KMS-11 (cell line): ENCODE measurements around the gene HAGHL.

Experiments used
- H2AFZ ChIP-seq: fragments of 200-600 bp; sonication (generic); 2 replicates; pipeline ENCODE4 v1.6.1; 2016; ENCODE audit warnings: antibody characterized with exemption, mixed run types, low read depth
- H3K27ac ChIP-seq: fragments of 200-600 bp; sonication (generic); 2 replicates; pipeline ENCODE4 v1.6.1; 2016; ENCODE audit warnings: mild to moderate bottlenecking, mixed run types
- H3K27me3 ChIP-seq: fragments of 200-600 bp; sonication (generic); 2 replicates; pipeline ENCODE4 v1.6.1; 2017; ENCODE audit warnings: mild to moderate bottlenecking, low read depth, mixed run types, moderate library complexity; ENCODE audit not compliant: insufficient read depth
- H3K36me3 ChIP-seq: fragments of 200-600 bp; sonication (generic); 2 replicates; pipeline ENCODE4 v1.6.1; 2017; ENCODE audit warnings: mild to moderate bottlenecking, mixed run types; ENCODE audit not compliant: insufficient read depth
- H3K4me1 ChIP-seq: fragments of 200-600 bp; sonication (generic); 2 replicates; pipeline ENCODE4 v1.6.1; 2016; ENCODE audit warnings: mild to moderate bottlenecking, low read depth, mixed run types; ENCODE audit not compliant: poor library complexity, severe bottlenecking
- H3K4me2 ChIP-seq: fragments of 200-600 bp; sonication (generic); 2 replicates; pipeline ENCODE4 v1.7.0; 2016; ENCODE audit warnings: mild to moderate bottlenecking, mixed run types
- H3K4me3 ChIP-seq: fragments of 200-600 bp; sonication (generic); IDR thresholded peaks from 2 replicates; pipeline ENCODE4 v1.6.1; 2017; ENCODE audit warnings: low read depth, low read length, mixed read lengths; ENCODE audit not compliant: insufficient read depth
- H3K79me2 ChIP-seq: fragments of 200-600 bp; sonication (generic); 2 replicates; pipeline ENCODE4 v1.6.1; 2016; ENCODE audit warnings: low read depth, mixed run types; ENCODE audit not compliant: insufficient read depth
- H3K9ac ChIP-seq: fragments of 200-600 bp; sonication (generic); 2 replicates; pipeline ENCODE4 v1.6.1; 2016; ENCODE audit warnings: mild to moderate bottlenecking, mixed run types
- H4K20me1 ChIP-seq: fragments of 200-600 bp; sonication (generic); 2 replicates; pipeline ENCODE4 v1.6.1; 2016; ENCODE audit warnings: mild to moderate bottlenecking, mixed run types; ENCODE audit not compliant: insufficient read depth
- CTCF ChIP-seq: fragments of 200-600 bp; sonication (generic); conservative IDR thresholded peaks from 2 replicates; pipeline ENCODE4 v1.6.1; 2017; ENCODE audit warnings: low read depth, mild to moderate bottlenecking, antibody characterized with exemption, low read length, moderate library complexity, mixed read lengths

HAGHL gene

GRCh38 chr16:723695-724094, 3.2 kb upstream of the HAGHL start:
- Histone ChIP-seq H3K4me1 (peaks cover 58% of the 10 kb centered on the region), H3K4me2 (no peak overlapping the region), H3K36me3 (no peaks in the 10 kb centered on the region), H2AFZ (no peak overlapping the region), H3K4me3 (no peak overlapping the region), H3K27me3 (no peaks in the 10 kb centered on the region), H3K27ac (no peak overlapping the region), H4K20me1 (no peaks in the 10 kb centered on the region), H3K9ac (no peak overlapping the region), H3K79me2 (no peaks in the 10 kb centered on the region)
- no peak for TF ChIP-seq CTCF

GRCh38 chr16:724188-725040, 2.5 kb upstream of the HAGHL start:
- no peak overlapping the region for H2AFZ ChIP-seq
- no peak overlapping the region for H3K27ac ChIP-seq
- peak overlapping the region; percentile 24; the same call in 1 of the 2 replicates for H3K4me2 ChIP-seq
- no peak overlapping the region for H3K4me3 ChIP-seq
- no peaks in the 10 kb centered on the region for H3K79me2 ChIP-seq
- no peaks in the 10 kb centered on the region for H4K20me1 ChIP-seq
- H3K4me1 ChIP-seq: peaks cover 52% of the 10 kb centered on the region
- H3K27me3 ChIP-seq: no peaks in the 10 kb centered on the region
- no peaks in the 10 kb centered on the region for H3K36me3 ChIP-seq
- H3K9ac ChIP-seq: no peak overlapping the region
- no peak for TF ChIP-seq CTCF

GRCh38 chr16:725041-725376, 1.9 kb upstream of the HAGHL start:
- H3K27ac ChIP-seq: no peak overlapping the region
- no peaks in the 10 kb centered on the region for H3K27me3 ChIP-seq
- H3K4me1 ChIP-seq: peaks cover 46% of the 10 kb centered on the region
- peak overlapping the region; percentile 17; the same call in 1 of the 2 replicates for H3K4me2 ChIP-seq
- H3K79me2 ChIP-seq: no peaks in the 10 kb centered on the region
- H4K20me1 ChIP-seq: no peaks in the 10 kb centered on the region
- H3K4me3 ChIP-seq: no peak overlapping the region
- no peak overlapping the region for H2AFZ ChIP-seq
- H3K9ac ChIP-seq: no peak overlapping the region
- no peaks in the 10 kb centered on the region for H3K36me3 ChIP-seq
- no peak for TF ChIP-seq CTCF

GRCh38 chr16:725463-726187, 1.3 kb upstream of the HAGHL start:
- Histone ChIP-seq H3K27ac (no peak overlapping the region), H3K36me3 (no peaks in the 10 kb centered on the region), H3K4me2 (peak overlapping the region; percentile 98; the same call in 1 of the 2 replicates), H3K27me3 (no peaks in the 10 kb centered on the region), H3K4me1 (peaks cover 44% of the 10 kb centered on the region), H3K79me2 (no peaks in the 10 kb centered on the region), H3K9ac (no peak overlapping the region), H4K20me1 (no peaks in the 10 kb centered on the region), H3K4me3 (no peak overlapping the region), H2AFZ (no peak overlapping the region)
- no peak for TF ChIP-seq CTCF
